NK-92 treated with Interleukin-12 subunit alpha and Interleukin-12 subunit beta, amount 100 ng/mL, for 24 hours (cell line): ENCODE measurements around the gene PRR18.

Experiments
- DNase-seq: peaks from one replicate; lab custom pipeline; 2025; lab: John Stamatoyannopoulos, UW

Gene PRR18

GRCh38 chr6:166305562-166306117 lies 2.6 kb downstream of the PRR18 start:
- no peak for DNase-seq

DNA sequence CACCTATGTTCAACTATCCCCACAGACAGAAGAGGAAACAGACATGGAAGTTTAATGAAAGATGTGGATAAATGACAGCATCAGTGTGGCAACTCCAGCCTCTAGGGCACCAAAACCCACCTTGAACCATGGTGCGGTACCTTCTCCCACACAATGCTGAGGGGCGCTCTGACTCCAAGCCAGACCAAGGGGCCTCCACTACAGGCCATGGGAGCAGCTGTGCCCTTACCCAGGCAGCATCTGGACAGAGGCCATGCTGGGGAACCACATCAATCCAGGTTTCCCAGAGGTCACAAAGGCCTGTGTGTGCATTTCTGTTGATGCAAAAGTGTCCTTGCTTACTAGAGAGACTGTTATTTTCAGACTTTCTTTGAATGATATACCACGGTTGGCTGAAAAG lies 4.1 kb downstream of the PRR18 start:
- no peak for DNase-seq

- DNase-seq, result no peak
Measured at GRCh38 chr6:166301611-166302529, 6.3 kb downstream of the PRR18 start.

GRCh38 chr6:166300357-166300987 lies 7.7 kb downstream of the PRR18 start:
- no peak for DNase-seq

DNA sequence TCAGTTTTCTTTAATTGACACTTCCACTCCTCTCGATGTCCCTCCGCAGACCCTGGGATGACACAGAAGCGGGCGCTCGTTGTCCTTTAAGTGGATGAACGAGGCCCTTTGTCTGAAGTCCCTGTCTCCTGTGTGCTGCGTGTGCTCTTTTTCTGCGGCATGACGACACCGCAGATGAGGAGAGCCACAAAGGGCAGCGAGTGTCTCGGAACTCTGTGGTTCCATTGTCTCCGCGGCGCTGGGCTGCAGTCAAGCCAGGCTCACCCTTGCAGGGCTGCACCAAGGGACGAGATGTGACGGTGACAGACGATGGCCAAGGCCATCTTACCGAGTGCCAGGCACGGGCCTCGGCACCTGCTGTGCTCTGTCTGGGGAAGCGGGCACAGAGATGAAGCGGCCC lies 10.6 kb downstream of the PRR18 start:
- DNase-seq, result no peak

- no peak for DNase-seq
Measured at GRCh38 chr6:166296035-166296883, 11.9 kb downstream of the PRR18 start.

DNA sequence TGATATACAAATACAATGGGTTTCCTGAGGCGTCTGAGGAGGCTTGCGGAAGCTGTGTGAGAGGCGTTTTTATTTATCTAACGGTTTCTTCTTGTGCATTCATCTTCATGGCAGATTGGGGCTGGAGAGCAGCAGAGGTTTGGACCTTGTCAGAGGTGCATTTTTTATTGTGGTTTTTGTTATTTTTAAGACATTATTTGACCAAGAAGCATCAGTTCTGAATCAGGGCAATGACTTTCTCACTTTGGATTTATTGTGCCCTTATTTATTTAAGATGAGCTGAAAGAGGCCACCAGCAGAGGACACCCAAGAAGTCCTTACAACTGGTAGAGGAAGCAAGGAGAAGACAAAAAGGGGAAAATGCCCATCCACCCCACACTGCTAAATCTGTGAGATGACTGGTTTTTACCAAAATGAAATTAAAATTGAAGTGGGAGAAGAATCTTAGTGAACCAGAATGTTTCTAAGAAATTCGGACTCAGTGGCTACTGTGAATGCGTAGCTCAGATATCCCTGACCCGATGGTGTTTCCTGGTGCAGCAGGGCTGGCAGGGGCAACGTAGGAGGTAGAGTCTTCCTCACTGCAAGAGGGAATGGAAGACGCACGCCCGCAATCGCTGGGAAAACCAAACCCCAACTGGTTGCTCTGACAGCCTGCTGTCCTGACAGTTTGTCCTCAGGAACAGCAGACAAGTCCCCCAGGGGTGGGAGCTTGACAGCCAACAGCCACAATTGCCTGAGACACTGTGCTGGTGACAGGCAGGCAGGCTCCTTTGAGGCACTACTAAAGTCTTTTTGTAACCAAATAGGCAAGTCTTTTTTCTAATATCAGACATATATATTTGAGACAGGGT lies 14.2 kb downstream of the PRR18 start:
- DNase-seq, result no peak

GRCh38 chr6:166289207-166290060 lies 18.8 kb downstream of the PRR18 start:
- no peak for DNase-seq

DNA sequence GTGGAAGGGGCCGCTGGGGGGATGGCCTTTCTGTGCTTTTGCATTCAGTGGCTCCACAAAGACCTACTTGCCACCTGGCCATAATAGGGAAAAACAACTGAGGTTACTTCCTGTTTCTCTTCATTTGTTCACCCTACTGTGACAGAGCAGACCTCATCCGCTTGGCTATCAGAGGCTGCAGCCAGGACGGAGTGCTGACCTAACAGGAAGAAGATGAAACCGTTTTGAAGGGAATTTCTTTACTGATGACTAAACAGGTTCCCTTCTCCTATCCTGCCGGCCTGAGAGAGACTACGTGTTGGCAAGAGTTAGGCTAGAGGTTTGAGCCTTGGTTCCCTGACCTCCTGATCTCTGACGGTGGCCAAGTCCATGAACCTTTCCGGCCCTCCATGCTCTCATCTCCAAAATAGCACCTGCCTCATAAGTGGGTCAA lies 21.3 kb downstream of the PRR18 start:
- no peak for DNase-seq

DNA sequence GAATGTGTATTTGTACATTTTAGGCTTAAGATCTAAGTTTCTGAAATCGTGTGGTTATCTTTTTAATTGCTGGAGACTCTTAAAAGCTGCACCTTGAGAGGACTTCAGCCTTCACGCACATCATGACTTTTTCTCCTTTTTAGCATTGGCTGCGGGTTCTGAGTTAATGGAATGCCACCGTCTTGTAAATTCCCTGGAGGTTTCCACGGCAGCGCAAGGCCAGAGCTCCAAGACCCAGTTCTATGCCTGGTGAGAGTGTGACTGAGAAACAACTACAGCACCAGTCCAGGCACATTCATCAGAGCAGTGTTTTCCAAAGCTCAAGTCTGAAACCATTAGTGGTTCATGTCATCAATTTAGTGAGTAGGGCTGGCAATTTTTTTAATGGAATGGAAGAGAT lies 23.0 kb downstream of the PRR18 start:
- no peak for DNase-seq

DNA sequence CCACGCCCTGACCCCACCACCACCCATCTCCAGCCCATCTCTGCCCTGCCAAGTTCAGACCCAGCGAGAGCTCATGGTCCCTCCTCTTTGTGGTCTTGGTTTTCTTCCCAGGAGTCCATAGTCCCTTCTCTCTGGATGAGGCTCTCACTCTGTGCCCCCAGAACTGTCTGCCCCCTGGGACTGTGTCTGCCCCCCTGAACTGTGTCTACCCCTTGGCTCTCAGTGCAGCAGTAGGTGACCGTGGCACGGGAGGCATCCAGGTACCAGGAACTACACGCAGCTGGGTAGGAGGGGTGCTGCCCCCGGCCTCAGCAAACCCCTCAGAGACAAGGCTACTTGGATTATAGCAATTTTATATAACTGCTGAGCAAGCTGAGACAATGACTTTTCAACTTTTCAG lies 23.6 kb downstream of the PRR18 start:
- no peak for DNase-seq

- no peak for DNase-seq
Measured at GRCh38 chr6:166282394-166283032, 25.7 kb downstream of the PRR18 start.

DNA sequence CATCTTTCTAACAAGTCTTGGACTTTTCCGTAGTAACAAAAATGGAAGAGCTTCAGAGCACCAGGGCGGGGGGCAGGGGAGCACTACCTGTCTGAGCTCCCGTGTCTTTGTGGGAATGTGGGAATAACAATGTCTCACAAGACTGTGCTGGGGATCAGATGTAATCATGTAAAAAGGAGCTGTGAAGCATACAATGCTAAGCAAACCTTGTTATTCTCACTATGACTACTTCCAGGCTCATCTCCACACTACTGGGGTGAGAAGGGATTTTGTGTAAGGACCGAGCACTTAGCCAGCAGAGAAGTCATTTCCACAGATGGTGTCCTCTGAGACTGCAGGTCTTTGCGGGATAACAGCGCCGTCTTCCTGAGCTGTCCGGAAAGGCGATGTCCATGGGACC lies 27.1 kb downstream of the PRR18 start:
- no peak for DNase-seq

DNA sequence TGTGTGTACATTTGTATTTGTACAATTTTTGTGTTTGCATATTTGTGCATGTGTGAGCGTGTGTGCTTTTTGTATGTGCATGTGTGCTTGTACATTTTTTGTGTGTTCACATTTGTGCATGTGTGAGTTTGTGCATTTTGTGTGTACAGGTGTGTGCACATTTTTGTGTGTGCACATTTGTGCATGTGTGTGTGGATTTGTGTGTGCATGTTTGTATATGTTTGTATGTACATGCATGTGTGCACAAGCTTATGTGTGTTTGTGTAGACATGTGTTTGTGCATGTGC lies 28.9 kb downstream of the PRR18 start:
- DNase-seq, result no peak

GRCh38 chr6:166278579-166279392 lies 29.4 kb downstream of the PRR18 start:
- no peak for DNase-seq

GRCh38 chr6:166277892-166278578 lies 30.2 kb downstream of the PRR18 start:
- DNase-seq, result no peak

- DNase-seq, result no peak
Measured at GRCh38 chr6:166277018-166277417, 31.2 kb downstream of the PRR18 start.

DNA sequence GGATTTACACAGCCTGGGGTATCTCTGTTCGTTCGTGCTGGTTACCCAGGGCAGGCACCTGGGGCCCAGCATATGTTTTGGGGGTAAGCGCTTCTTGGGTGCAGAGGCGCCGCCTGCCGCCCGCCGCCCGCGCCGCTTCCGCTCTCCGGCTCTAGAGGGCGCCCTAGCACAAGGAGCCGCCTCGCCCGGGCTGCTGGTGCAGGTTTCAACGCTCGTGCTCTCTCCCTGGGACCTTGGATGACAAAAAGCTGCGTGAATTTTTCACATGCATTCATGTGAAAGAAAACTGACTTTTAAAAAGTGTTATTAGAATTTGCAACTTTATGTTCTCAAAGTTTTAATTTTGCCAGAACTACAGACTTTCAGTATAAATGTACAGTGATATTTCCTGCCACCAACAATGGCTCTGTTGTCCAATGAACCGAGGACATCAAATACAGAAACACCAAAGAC lies 32.5 kb downstream of the PRR18 start:
- DNase-seq, result peak; percentile 41
